HepG2 (cell line): ENCODE measurements around the gene CCNG1.
"Not testable (repeated sequence)": the region's sequence is repeated elsewhere in the genome, so short reads cannot be mapped to it uniquely, and the experiment has no call there.

ENCODE experiments used
- HDAC6 ChIP-seq: fragments of 200-600 bp; sonication (generic); IDR thresholded peaks from 2 replicates; pipeline ENCODE4 v1.7.0; 2017; ENCODE audit warnings: mild to moderate bottlenecking, antibody characterized with exemption, low read length, low read depth
- MZF1 ChIP-seq: sonication (generic); formaldehyde crosslinking; IDR thresholded peaks from 2 replicates; pipeline ENCODE4 v1.8.1; 2023; ENCODE audit warnings: mild to moderate bottlenecking, missing genetic modification reagents, borderline replicate concordance
- PHF20 ChIP-seq: sonication (generic); formaldehyde crosslinking; IDR thresholded peaks from 2 replicates; pipeline ENCODE4 v1.5.0; 2020; ENCODE audit warnings: mild to moderate bottlenecking, missing genetic modification reagents
- PPARG ChIP-seq: conservative IDR thresholded peaks from 2 replicates; pipeline ENCODE4 v1.6.1; 2016; ENCODE audit warnings: missing biosample characterization, missing genetic modification reagents
- RFX1 ChIP-seq: fragments of 450-650 bp; IDR thresholded peaks from 2 replicates; pipeline ENCODE4 v1.6.1; 2017
- RFX5 ChIP-seq: IDR thresholded peaks from 2 replicates; pipeline ENCODE4 v1.6.1; 2011; ENCODE audit warnings: low read depth, low read length, improper control_type of control experiment
- ZFYVE20 ChIP-seq: sonication (generic); formaldehyde crosslinking; IDR thresholded peaks from 2 replicates; pipeline ENCODE4 v1.8.0; 2023; ENCODE audit warnings: low read depth, mild to moderate bottlenecking, moderate library complexity, missing genetic modification reagents, borderline replicate concordance

- not testable (repeated sequence) for TF ChIP-seq RFX1; RFX5; PPARG; MZF1 (CRISPR knock-in tag); HDAC6; PHF20; ZFYVE20 (CRISPR knock-in tag)
These were observed 11.3 kb upstream of the CCNG1 start for GRCh38 chr5:163426128-163426527.
